OCI-LY1 (cell line): ENCODE data around the gene CCNQ.

ENCODE experiments used
- H2AFZ ChIP-seq: fragments of 200-600 bp; sonication (generic), shearing (Covaris generic); 2 replicates; pipeline ENCODE4 v1.6.0; 2014; ENCODE audit warnings: antibody characterized with exemption, mild to moderate bottlenecking, low read length
- H3F3A ChIP-seq: fragments of 200-600 bp; sonication (generic), shearing (Covaris generic); 2 replicates; pipeline ENCODE4 v1.6.0; 2014; ENCODE audit warnings: mild to moderate bottlenecking, antibody characterized with exemption, low read length, moderate library complexity; ENCODE audit not compliant: insufficient read depth
- H3K27ac ChIP-seq: fragments of 200-600 bp; sonication (generic); 2 replicates; pipeline ENCODE4 v1.5.1; 2014; ENCODE audit warnings: low read length, mixed run types, mild to moderate bottlenecking, low read depth; ENCODE audit not compliant: poor library complexity, severe bottlenecking
- H3K27me3 ChIP-seq: fragments of 200-600 bp; sonication (generic); 2 replicates; pipeline ENCODE4 v1.6.0; 2014; ENCODE audit warnings: antibody characterized with exemption, mild to moderate bottlenecking, low read length, moderate library complexity; ENCODE audit not compliant: insufficient read depth
- H3K36me3 ChIP-seq: fragments of 200-600 bp; sonication (generic); 2 replicates; pipeline ENCODE4 v1.6.1; 2014; ENCODE audit warnings: mild to moderate bottlenecking, antibody characterized with exemption, low read length, moderate library complexity, mixed read lengths; ENCODE audit not compliant: insufficient read depth
- H3K4me1 ChIP-seq: fragments of 200-600 bp; sonication (generic); 2 replicates; pipeline ENCODE4 v1.5.1; 2014; ENCODE audit warnings: mild to moderate bottlenecking, low read length, moderate library complexity; ENCODE audit not compliant: insufficient read depth, severe bottlenecking
- H3K4me2 ChIP-seq: fragments of 200-600 bp; sonication (generic), shearing (Covaris generic); 2 replicates; pipeline ENCODE4 v1.6.1; 2014; ENCODE audit warnings: low read length
- H3K4me3 ChIP-seq: fragments of 200-600 bp; sonication (generic); 2 replicates; pipeline ENCODE4 v1.5.1; 2014; ENCODE audit warnings: low read length, low read depth, mild to moderate bottlenecking, mixed read lengths; ENCODE audit not compliant: poor library complexity, severe bottlenecking
- H3K79me2 ChIP-seq: fragments of 200-600 bp; shearing (Covaris generic); 2 replicates; pipeline ENCODE4 v1.6.1; 2016; ENCODE audit warnings: mixed run types, low read length, mixed read lengths; ENCODE audit not compliant: insufficient read depth
- H3K9ac ChIP-seq: fragments of 200-600 bp; sonication (generic), shearing (Covaris generic); 2 replicates; pipeline ENCODE4 v1.6.1; 2014; ENCODE audit warnings: mild to moderate bottlenecking, low read length, mixed read lengths
- H3K9me2 ChIP-seq: fragments of 200-600 bp; sonication (generic), shearing (Covaris generic); 2 replicates; pipeline ENCODE4 v1.6.1; 2014; ENCODE audit warnings: low read depth, mild to moderate bottlenecking, low read length, mixed read lengths
- H3K9me3 ChIP-seq: fragments of 200-600 bp; shearing (Covaris generic); 2 replicates; pipeline ENCODE4 v1.6.1; 2014; ENCODE audit warnings: low read length, mixed read lengths
- H4K20me1 ChIP-seq: fragments of 200-600 bp; sonication (generic), shearing (Covaris generic); 2 replicates; pipeline ENCODE4 v1.6.0; 2016; ENCODE audit warnings: mild to moderate bottlenecking, low read length; ENCODE audit not compliant: insufficient read depth
- CTCF ChIP-seq: fragments of 200-600 bp; sonication (generic), shearing (Covaris generic); IDR thresholded peaks from 2 replicates; pipeline ENCODE4 v1.5.1; 2017; ENCODE audit warnings: mild to moderate bottlenecking, antibody characterized with exemption, low read length, moderate library complexity, mixed read lengths
- EZH2 ChIP-seq: fragments of 200-600 bp; sonication (generic), shearing (Covaris generic); IDR thresholded peaks from 2 replicates; pipeline ENCODE4 v1.8.0; 2017; ENCODE audit warnings: borderline replicate concordance, mixed run types, mild to moderate bottlenecking, antibody characterized with exemption, low read length, moderate library complexity, mixed read lengths

Gene CCNQ

GRCh38 chrX:153633607-153634180 lies 34.8 kb upstream of the CCNQ start:
- Histone ChIP-seq H3K9me2 (no peaks in the 10 kb centered on the region), H3K36me3 (no peaks in the 10 kb centered on the region), H3K4me3 (no peak overlapping the region), H3K27me3 (no peaks in the 10 kb centered on the region; the same call in 1 of the 2 replicates), H3K9me3 (no peaks in the 10 kb centered on the region), H3K9ac (no peak overlapping the region), H3K27ac (no peak overlapping the region), H3K4me2 (no peak overlapping the region), H4K20me1 (no peaks in the 10 kb centered on the region), H3K4me1 (no peaks in the 10 kb centered on the region), H3K79me2 (no peaks in the 10 kb centered on the region), H2AFZ (no peak overlapping the region), H3F3A (no peaks in the 10 kb centered on the region)
- no peak for TF ChIP-seq CTCF
- TF ChIP-seq EZH2: no peak

GRCh38 chrX:153633048-153633447 lies 34.1 kb upstream of the CCNQ start:
- Histone ChIP-seq H3K4me1 (no peaks in the 10 kb centered on the region), H3K27me3 (no peaks in the 10 kb centered on the region; the same call in 1 of the 2 replicates), H3K79me2 (no peaks in the 10 kb centered on the region), H3K36me3 (no peaks in the 10 kb centered on the region), H2AFZ (no peak overlapping the region), H3K27ac (no peak overlapping the region), H4K20me1 (no peaks in the 10 kb centered on the region), H3K9me2 (no peaks in the 10 kb centered on the region), H3K9ac (no peak overlapping the region), H3K9me3 (no peaks in the 10 kb centered on the region), H3F3A (no peaks in the 10 kb centered on the region), H3K4me3 (no peak overlapping the region), H3K4me2 (no peak overlapping the region)
- no peak for TF ChIP-seq EZH2
- no peak for TF ChIP-seq CTCF

DNA sequence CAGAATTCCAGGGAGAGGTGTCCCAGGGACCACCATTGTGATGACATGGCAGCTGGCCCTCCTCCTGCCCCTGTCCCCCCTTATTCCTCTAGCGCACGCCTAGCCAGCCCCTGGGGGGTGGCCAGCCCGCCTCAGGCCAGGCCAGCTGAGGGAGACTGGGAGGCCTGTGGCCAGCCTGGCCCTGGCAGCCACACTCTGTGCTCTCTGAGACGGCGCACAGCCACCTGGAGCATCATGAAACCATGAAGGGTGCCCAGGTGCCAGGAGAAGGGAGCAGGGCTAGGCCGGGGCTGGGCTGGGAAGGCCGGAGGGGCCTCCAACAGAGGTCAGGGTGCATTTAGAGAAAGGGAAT lies 33.6 kb upstream of the CCNQ start:
- H3K27ac ChIP-seq: no peak overlapping the region
- H3K4me3 ChIP-seq: no peak overlapping the region
- H2AFZ ChIP-seq: no peak overlapping the region
- H3K9me2 ChIP-seq: no peaks in the 10 kb centered on the region
- H3K27me3 ChIP-seq: no peaks in the 10 kb centered on the region; the same call in 1 of the 2 replicates
- TF ChIP-seq CTCF: no peak
- no peaks in the 10 kb centered on the region for H3K9me3 ChIP-seq
- H3K9ac ChIP-seq: no peak overlapping the region
- H3K4me2 ChIP-seq: no peak overlapping the region
- no peaks in the 10 kb centered on the region for H3F3A ChIP-seq
- H3K36me3 ChIP-seq: no peaks in the 10 kb centered on the region
- H3K79me2 ChIP-seq: no peaks in the 10 kb centered on the region
- H3K4me1 ChIP-seq: no peaks in the 10 kb centered on the region
- H4K20me1 ChIP-seq: no peaks in the 10 kb centered on the region
